HEK293T (cell line): ENCODE results near the gene ARMC9.
A peak's percentile ranks its signal among the peaks of the same experiment; 100 is the strongest.

Source experiments
- CTCF ChIA-PET: fragments of 350-600 bp; formaldehyde crosslinking; extraction: SDS; loops from one replicate; lab custom pipeline; 2021; ENCODE audit warnings: antibody characterized with exemption, inconsistent platforms; lab: Yijun Ruan, JAX
- POLR2A ChIA-PET: fragments of 350-600 bp; formaldehyde crosslinking; extraction: SDS; loops from one replicate; lab custom pipeline; 2020; ENCODE audit warnings: antibody characterized with exemption, inconsistent platforms; lab: Yijun Ruan, JAX
- DNase-seq: peaks from one replicate; pipeline ENCODE4 v3.0.0; 2012; ENCODE audit warnings: mixed read lengths; ENCODE audit errors: extremely low spot score
- ARNT ChIP-seq: fragments of 450-650 bp; IDR thresholded peaks from 2 replicates; pipeline ENCODE4 v1.6.1; 2017; ENCODE audit warnings: mild to moderate bottlenecking
- BHLHE40 ChIP-seq: fragments of 450-650 bp; IDR thresholded peaks from 2 replicates; pipeline ENCODE4 v1.6.1; 2016; ENCODE audit warnings: mild to moderate bottlenecking, moderate library complexity, borderline replicate concordance
- CTBP1 ChIP-seq: fragments of 450-650 bp; IDR thresholded peaks from 2 replicates; pipeline ENCODE4 v1.6.1; 2016; ENCODE audit warnings: borderline replicate concordance
- ELF4 ChIP-seq: fragments of 450-650 bp; IDR thresholded peaks from 2 replicates; pipeline ENCODE4 v1.6.1; 2017; ENCODE audit warnings: antibody characterized with exemption
- FOXA1 ChIP-seq: fragments of 450-650 bp; IDR thresholded peaks from 2 replicates; pipeline ENCODE4 v1.6.1; 2016; ENCODE audit warnings: mild to moderate bottlenecking
- FOXK2 ChIP-seq: fragments of 450-650 bp; IDR thresholded peaks from 2 replicates; pipeline ENCODE4 v1.6.1; 2016; ENCODE audit warnings: mild to moderate bottlenecking
- FOXM1 ChIP-seq: fragments of 450-650 bp; IDR thresholded peaks from 2 replicates; pipeline ENCODE4 v1.6.1; 2017; ENCODE audit warnings: mild to moderate bottlenecking, borderline replicate concordance
- HDGF ChIP-seq: fragments of 450-650 bp; IDR thresholded peaks from 2 replicates; pipeline ENCODE4 v1.6.1; 2017; ENCODE audit warnings: antibody characterized with exemption, borderline replicate concordance
- L3MBTL2 ChIP-seq: fragments of 450-650 bp; conservative IDR thresholded peaks from 2 replicates; pipeline ENCODE4 v1.6.1; 2016; ENCODE audit warnings: mild to moderate bottlenecking
- LEF1 ChIP-seq: fragments of 450-650 bp; IDR thresholded peaks from 2 replicates; pipeline ENCODE4 v1.6.1; 2017; ENCODE audit warnings: mild to moderate bottlenecking, borderline replicate concordance
- NFRKB ChIP-seq: fragments of 450-650 bp; IDR thresholded peaks from 2 replicates; pipeline ENCODE4 v1.6.1; 2016; ENCODE audit warnings: mild to moderate bottlenecking, moderate library complexity
- PKNOX1 ChIP-seq: fragments of 450-650 bp; IDR thresholded peaks from 2 replicates; pipeline ENCODE4 v1.6.1; 2016
- SP1 ChIP-seq: fragments of 450-650 bp; IDR thresholded peaks from 2 replicates; pipeline ENCODE4 v1.6.1; 2017
- SUZ12 ChIP-seq: fragments of 450-650 bp; IDR thresholded peaks from 2 replicates; pipeline ENCODE4 v1.6.1; 2016; ENCODE audit warnings: mild to moderate bottlenecking
- TARDBP ChIP-seq: fragments of 450-650 bp; IDR thresholded peaks from 2 replicates; pipeline ENCODE4 v1.6.1; 2016
- ZNF384 ChIP-seq: fragments of 450-650 bp; IDR thresholded peaks from 2 replicates; pipeline ENCODE4 v1.6.1; 2016

ARMC9 gene

GRCh38 chr2:231332872-231333500, 134.6 kb downstream of the ARMC9 start:
- POLR2A ChIA-PET: no interaction called here
- CTCF ChIA-PET: no interaction called here
- no peak for DNase-seq
- TF ChIP-seq NFRKB (no peak), ELF4 (no peak), PKNOX1 (no peak), BHLHE40 (no peak), FOXK2 (no peak), FOXM1 (no peak), FOXA1 (no peak), ARNT (no peak), SUZ12 (no peak), CTBP1 (no peak), HDGF (no peak), ZNF384 (no peak), LEF1 (no peak), SP1 (no peak), TARDBP (no peak), L3MBTL2 (no peak)

DNA sequence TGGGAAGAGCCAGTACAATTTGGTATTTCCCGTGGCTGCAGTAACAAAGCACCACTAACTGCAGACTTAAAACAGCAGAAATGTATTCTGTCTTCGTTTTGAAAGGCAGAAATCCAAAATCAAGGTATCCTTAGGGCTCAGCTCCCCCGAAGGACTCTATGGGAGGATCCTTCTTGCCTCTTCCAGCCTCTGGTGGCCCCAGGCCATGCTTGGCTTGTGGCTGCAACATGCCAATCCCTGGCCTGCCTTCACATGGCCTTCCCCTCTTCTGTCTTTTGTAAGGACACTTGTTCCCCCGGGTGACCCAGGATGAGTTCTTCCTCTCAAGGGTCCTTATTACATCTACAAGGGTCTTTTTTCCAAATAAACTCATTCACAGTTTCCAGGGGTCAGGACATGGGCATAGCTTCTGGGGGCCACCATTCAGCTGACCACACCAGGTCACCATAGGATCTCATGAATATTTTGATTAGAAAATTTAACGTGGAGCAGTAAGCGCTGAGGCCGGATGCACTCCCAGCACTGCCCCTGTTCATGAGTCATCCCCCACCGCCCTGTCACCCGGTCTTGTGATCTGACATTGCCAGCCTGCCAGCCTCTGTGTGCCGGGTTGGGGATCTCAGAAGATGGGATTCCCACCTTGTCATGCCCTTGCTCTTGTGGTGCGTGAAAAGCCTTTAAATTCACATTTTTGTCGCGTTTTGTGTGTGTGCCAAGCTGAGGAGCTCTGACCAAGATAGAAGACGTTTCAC, 135.9 kb downstream of the ARMC9 start:
- ChIA-PET POLR2A (no interaction called here), CTCF (no interaction called here)
- no peak for DNase-seq
- TF ChIP-seq ZNF384 (no peak), NFRKB (no peak), ELF4 (no peak), FOXM1 (no peak), PKNOX1 (no peak), FOXK2 (no peak), SP1 (no peak), L3MBTL2 (no peak), CTBP1 (no peak), HDGF (no peak), BHLHE40 (no peak), LEF1 (no peak), FOXA1 (no peak)

GRCh38 chr2:231334981-231335380, 136.6 kb downstream of the ARMC9 start:
- ChIA-PET POLR2A (no interaction called here), CTCF (no interaction called here)
- TF ChIP-seq ZNF384: no peak
- TF ChIP-seq FOXM1: no peak
- TF ChIP-seq PKNOX1: no peak
- TF ChIP-seq CTBP1: no peak
- TF ChIP-seq SP1: no peak
- no peak for TF ChIP-seq LEF1
- no peak for TF ChIP-seq SUZ12
- no peak for TF ChIP-seq NFRKB
- TF ChIP-seq HDGF: no peak
- DNase-seq: no peak

DNA sequence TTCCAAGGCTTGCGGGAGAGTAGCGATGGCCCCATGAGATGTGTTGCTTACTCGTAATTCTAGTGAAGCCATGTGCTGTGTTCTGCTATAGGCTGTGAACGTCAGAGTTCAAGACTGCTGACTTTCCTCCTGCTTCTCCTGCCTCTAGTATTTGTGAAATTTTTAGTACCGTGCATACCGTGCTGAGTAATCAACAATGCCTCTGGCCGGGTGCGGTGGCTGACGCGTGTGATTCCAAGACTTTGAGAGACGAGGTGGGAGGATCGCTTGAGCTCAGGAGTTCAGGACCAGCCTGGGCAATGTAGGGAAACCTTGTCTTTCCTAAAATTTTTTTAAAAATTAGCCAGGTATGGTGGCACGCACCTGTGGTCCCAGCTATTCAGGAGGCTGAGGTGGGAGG, 137.2 kb downstream of the ARMC9 start:
- ChIA-PET POLR2A (no interaction called here), CTCF (no interaction called here)
- TF ChIP-seq FOXA1 (no peak), ZNF384 (no peak), ARNT (no peak), CTBP1 (no peak), L3MBTL2 (no peak), FOXM1 (no peak), SP1 (no peak), PKNOX1 (no peak)
- DNase-seq: peak; percentile 1

- no peak for DNase-seq
- ChIA-PET CTCF (no interaction called here), POLR2A (no interaction called here)
- TF ChIP-seq L3MBTL2 (no peak), ARNT (no peak), FOXA1 (no peak), LEF1 (no peak), FOXK2 (no peak), BHLHE40 (no peak), HDGF (no peak), CTBP1 (no peak), TARDBP (no peak), FOXM1 (no peak), SUZ12 (no peak), ELF4 (no peak)
These were observed 137.8 kb downstream of the ARMC9 start for GRCh38 chr2:231336236-231336635.
